HEK293 (cell line): ENCODE data around the gene MAP1B.

Experiments
- ZBTB26 ChIP-seq: fragments of 450-650 bp; formaldehyde crosslinking; optimal IDR thresholded peaks from 2 replicates; pipeline ENCODE3; 2016; ENCODE audit warnings: missing biosample characterization, mild to moderate bottlenecking, missing genetic modification characterization
- ZNF324 ChIP-seq: fragments of 450-650 bp; formaldehyde crosslinking; IDR thresholded peaks from 2 replicates; pipeline ENCODE4 v1.5.1; 2016; ENCODE audit warnings: missing biosample characterization, missing genetic modification characterization
- ZNF404 ChIP-seq: fragments of 450-650 bp; formaldehyde crosslinking; IDR thresholded peaks from 2 replicates; pipeline ENCODE4 v1.5.1; 2017; ENCODE audit warnings: missing biosample characterization, missing genetic modification characterization
- ZNF660 ChIP-seq: fragments of 450-650 bp; IDR thresholded peaks from 2 replicates; pipeline ENCODE4 v1.5.1; 2018; ENCODE audit warnings: missing biosample characterization, mild to moderate bottlenecking, missing genetic modification characterization
- TF ChIP-seq, protein P1 (sequence below): fragments of 450-650 bp; formaldehyde crosslinking; IDR thresholded peaks from 2 replicates; pipeline ENCODE4 v1.5.1; 2016; ENCODE audit warnings: missing biosample characterization, missing genetic modification characterization
- TF ChIP-seq, protein P2 (sequence below): fragments of 450-650 bp; formaldehyde crosslinking; IDR thresholded peaks from 2 replicates; pipeline ENCODE4 v1.5.1; 2016; ENCODE audit warnings: missing biosample characterization, missing genetic modification characterization

- TF ChIP-seq, protein P1, sequence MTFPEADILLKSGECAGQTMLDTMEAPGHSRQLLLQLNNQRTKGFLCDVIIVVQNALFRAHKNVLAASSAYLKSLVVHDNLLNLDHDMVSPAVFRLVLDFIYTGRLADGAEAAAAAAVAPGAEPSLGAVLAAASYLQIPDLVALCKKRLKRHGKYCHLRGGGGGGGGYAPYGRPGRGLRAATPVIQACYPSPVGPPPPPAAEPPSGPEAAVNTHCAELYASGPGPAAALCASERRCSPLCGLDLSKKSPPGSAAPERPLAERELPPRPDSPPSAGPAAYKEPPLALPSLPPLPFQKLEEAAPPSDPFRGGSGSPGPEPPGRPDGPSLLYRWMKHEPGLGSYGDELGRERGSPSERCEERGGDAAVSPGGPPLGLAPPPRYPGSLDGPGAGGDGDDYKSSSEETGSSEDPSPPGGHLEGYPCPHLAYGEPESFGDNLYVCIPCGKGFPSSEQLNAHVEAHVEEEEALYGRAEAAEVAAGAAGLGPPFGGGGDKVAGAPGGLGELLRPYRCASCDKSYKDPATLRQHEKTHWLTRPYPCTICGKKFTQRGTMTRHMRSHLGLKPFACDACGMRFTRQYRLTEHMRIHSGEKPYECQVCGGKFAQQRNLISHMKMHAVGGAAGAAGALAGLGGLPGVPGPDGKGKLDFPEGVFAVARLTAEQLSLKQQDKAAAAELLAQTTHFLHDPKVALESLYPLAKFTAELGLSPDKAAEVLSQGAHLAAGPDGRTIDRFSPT: no peak
- TF ChIP-seq, protein P2, sequence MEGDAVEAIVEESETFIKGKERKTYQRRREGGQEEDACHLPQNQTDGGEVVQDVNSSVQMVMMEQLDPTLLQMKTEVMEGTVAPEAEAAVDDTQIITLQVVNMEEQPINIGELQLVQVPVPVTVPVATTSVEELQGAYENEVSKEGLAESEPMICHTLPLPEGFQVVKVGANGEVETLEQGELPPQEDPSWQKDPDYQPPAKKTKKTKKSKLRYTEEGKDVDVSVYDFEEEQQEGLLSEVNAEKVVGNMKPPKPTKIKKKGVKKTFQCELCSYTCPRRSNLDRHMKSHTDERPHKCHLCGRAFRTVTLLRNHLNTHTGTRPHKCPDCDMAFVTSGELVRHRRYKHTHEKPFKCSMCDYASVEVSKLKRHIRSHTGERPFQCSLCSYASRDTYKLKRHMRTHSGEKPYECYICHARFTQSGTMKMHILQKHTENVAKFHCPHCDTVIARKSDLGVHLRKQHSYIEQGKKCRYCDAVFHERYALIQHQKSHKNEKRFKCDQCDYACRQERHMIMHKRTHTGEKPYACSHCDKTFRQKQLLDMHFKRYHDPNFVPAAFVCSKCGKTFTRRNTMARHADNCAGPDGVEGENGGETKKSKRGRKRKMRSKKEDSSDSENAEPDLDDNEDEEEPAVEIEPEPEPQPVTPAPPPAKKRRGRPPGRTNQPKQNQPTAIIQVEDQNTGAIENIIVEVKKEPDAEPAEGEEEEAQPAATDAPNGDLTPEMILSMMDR (tag by site-specific recombination): no peak
- TF ChIP-seq ZNF324 (tag by site-specific recombination) (no peak), ZNF404 (tag by site-specific recombination) (no peak), ZNF660 (no peak), ZBTB26 (tag by site-specific recombination) (no peak)
Measured at GRCh38 chr5:72085319-72085718, 22.0 kb upstream of the MAP1B start.
